GM12865 (cell line): ENCODE results near the gene PCGF3.

Experiments
- DNase-seq: peaks from one replicate; pipeline ENCODE4 v3.0.0; 2010; ENCODE audit warnings: low read depth
- H3K4me3 ChIP-seq: 2 replicates; pipeline ENCODE4 v1.5.1; 2011; ENCODE audit warnings: mild to moderate bottlenecking, low read depth, low read length, control low read depth
- CTCF ChIP-seq: IDR thresholded peaks from 2 replicates; pipeline ENCODE4 v1.5.1; 2011; ENCODE audit warnings: low read length, control low read depth, low read depth, inconsistent platforms; ENCODE audit not compliant: insufficient read depth; ENCODE audit errors: missing control alignments

The PCGF3 gene

DNA sequence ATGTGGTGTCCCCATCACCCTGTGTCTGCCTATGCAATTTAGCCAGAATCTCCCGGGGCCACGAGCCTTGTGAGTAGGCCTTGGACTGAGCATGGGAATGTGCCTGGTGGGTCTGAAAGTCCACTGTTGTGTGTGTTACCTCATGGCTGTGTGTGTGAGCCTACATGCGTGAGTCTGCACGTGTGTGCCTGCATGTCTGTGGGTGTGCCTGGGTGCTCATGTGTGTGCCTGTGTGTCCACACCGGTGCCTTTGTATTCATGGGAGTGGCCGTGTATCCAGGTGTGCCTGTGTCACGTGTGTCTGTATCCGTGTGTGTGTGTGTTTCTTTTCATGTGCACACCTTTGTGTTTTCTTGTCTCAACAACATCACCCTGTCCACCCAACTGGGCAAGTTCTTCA lies 45.8 kb upstream of the PCGF3 start:
- DNase-seq, result no peak
- no peak overlapping the region for H3K4me3 ChIP-seq
- TF ChIP-seq CTCF, result no peak

- TF ChIP-seq CTCF, result no peak
- DNase-seq, result no peak
- no peak overlapping the region for H3K4me3 ChIP-seq
These were observed 45.2 kb upstream of the PCGF3 start for GRCh38 chr4:660401-660800.

- H3K4me3 ChIP-seq, result no peak overlapping the region
- DNase-seq, result no peak
- no peak for TF ChIP-seq CTCF
These were observed 44.4 kb upstream of the PCGF3 start for GRCh38 chr4:661231-661630.

- no peak for TF ChIP-seq CTCF
- no peak overlapping the region for H3K4me3 ChIP-seq
- no peak for DNase-seq
These were observed 43.5 kb upstream of the PCGF3 start for GRCh38 chr4:661881-662761.

- no peak for DNase-seq
- no peak for TF ChIP-seq CTCF
- peak overlapping the region; percentile 64 for H3K4me3 ChIP-seq
These were observed 42.6 kb upstream of the PCGF3 start for GRCh38 chr4:663046-663437.

DNA sequence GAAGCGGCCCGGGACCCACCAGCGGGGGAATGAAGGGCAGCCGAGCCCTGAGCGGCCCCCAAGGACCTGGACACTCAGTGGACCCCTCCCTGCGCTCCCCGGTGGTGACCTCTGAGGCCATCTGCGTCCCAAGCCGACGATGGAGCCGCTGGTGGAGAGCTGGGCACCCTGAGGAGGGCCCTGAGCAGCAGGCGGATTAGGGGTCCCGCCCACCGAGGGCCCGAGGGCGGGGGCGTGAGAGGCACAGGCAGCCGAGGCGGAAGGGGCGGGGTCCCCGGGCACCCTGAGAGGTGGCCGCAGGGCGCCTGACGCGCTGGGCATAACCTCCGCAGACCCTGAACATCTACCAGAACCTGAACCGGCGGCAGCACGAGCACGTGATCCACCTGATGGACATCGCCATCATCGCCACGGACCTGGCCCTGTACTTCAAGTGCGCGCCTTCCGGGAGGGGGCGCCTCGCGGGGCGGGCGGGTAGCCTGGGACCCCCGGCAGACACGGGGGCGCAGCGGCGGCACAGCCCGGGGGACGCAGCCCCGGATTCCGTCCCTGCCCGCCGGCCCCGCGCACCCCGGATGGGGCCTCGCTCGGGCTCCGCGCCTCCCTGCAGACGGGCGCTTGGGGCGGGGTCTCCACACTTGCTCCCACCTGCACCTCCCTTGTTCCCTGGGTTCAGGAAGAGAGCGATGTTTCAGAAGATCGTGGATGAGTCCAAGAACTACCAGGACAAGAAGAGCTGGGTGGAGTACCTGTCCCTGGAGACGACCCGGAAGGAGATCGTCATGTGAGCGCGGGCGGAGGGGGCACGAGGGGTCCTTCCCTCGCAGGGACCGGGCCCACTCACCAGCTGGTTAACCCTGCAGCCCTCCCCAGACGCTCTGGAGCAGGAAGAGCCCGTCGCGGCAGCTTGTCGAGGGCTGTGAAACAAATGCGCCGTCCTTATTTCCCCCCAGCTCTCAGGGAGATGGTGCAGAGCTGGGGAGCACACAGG lies 41.9 kb upstream of the PCGF3 start:
- DNase-seq, result peak; percentile 72
- H3K4me3 ChIP-seq, result peak overlapping the region; percentile 64
- peak; percentile 3 for TF ChIP-seq CTCF
